HEK293 (cell line): ENCODE measurements around the gene DYRK4.

Experiments used
- CTCF ChIP-seq: fragments of 450-650 bp; formaldehyde crosslinking; IDR thresholded peaks from 2 replicates; pipeline ENCODE4 v1.5.1; 2016; ENCODE audit warnings: missing biosample characterization, missing genetic modification characterization
- ELK4 ChIP-seq: IDR thresholded peaks from 2 replicates; pipeline ENCODE4 v1.6.1; 2011; ENCODE audit warnings: mild to moderate bottlenecking, low read depth, low read length, borderline replicate concordance
- KLF16 ChIP-seq: fragments of 450-650 bp; formaldehyde crosslinking; IDR thresholded peaks from 2 replicates; pipeline ENCODE4 v1.5.1; 2017; ENCODE audit warnings: missing biosample characterization, missing genetic modification characterization
- SETDB1 ChIP-seq: IDR thresholded peaks from one replicate; pipeline ENCODE4 v1.6.1; 2017; ENCODE audit warnings: mild to moderate bottlenecking, low read length, moderate library complexity, mixed read lengths; ENCODE audit not compliant: insufficient read length
- SP7 ChIP-seq: fragments of 450-650 bp; formaldehyde crosslinking; IDR thresholded peaks from 2 replicates; pipeline ENCODE4 v1.5.1; 2016; ENCODE audit warnings: missing biosample characterization, missing genetic modification characterization
- ZBTB26 ChIP-seq: fragments of 450-650 bp; formaldehyde crosslinking; optimal IDR thresholded peaks from 2 replicates; pipeline ENCODE3; 2016; ENCODE audit warnings: missing biosample characterization, mild to moderate bottlenecking, missing genetic modification characterization
- ZBTB44 ChIP-seq: fragments of 450-650 bp; IDR thresholded peaks from 2 replicates; pipeline ENCODE4 v1.5.1; 2018; ENCODE audit warnings: missing biosample characterization, mild to moderate bottlenecking, missing genetic modification characterization
- ZNF132 ChIP-seq: fragments of 450-650 bp; formaldehyde crosslinking; IDR thresholded peaks from 2 replicates; pipeline ENCODE4 v1.5.1; 2017; ENCODE audit warnings: missing biosample characterization, missing genetic modification characterization, borderline replicate concordance
- ZNF140 ChIP-seq: fragments of 450-650 bp; formaldehyde crosslinking; IDR thresholded peaks from 2 replicates; pipeline ENCODE4 v1.5.1; 2016; ENCODE audit warnings: missing biosample characterization, missing genetic modification characterization
- ZNF18 ChIP-seq: fragments of 450-650 bp; formaldehyde crosslinking; IDR thresholded peaks from 2 replicates; pipeline ENCODE4 v1.5.1; 2016; ENCODE audit warnings: missing biosample characterization, missing genetic modification characterization
- ZNF416 ChIP-seq: fragments of 450-650 bp; formaldehyde crosslinking; IDR thresholded peaks from 2 replicates; pipeline ENCODE4 v1.5.1; 2016; ENCODE audit warnings: missing biosample characterization, missing genetic modification characterization
- ZNF600 ChIP-seq: fragments of 450-650 bp; formaldehyde crosslinking; IDR thresholded peaks from 2 replicates; pipeline ENCODE4 v1.5.1; 2016; ENCODE audit warnings: missing biosample characterization, missing genetic modification characterization
- ZSCAN18 ChIP-seq: fragments of 450-650 bp; formaldehyde crosslinking; IDR thresholded peaks from 2 replicates; pipeline ENCODE4 v1.5.1; 2016; ENCODE audit warnings: missing biosample characterization, missing genetic modification characterization

- TF ChIP-seq CTCF (no peak), SETDB1 (no peak), ZNF416 (tag by site-specific recombination) (no peak), ZNF600 (no peak), ZNF132 (tag by site-specific recombination) (no peak), ZNF140 (tag by site-specific recombination) (no peak), ZBTB26 (tag by site-specific recombination) (no peak), KLF16 (no peak), ZBTB44 (tag by site-specific recombination) (no peak), ZNF18 (tag by site-specific recombination) (no peak), ZSCAN18 (tag by site-specific recombination) (no peak), ELK4 (no peak), SP7 (tag by site-specific recombination) (no peak)
These were observed 3.8 kb upstream of the DYRK4 start for GRCh38 chr12:4558171-4558570.
